Measurements from ENCODE around the gene CCL5. TPM values are rescaled to one million over a fixed set of nuclear protein-coding genes. Genes with fewer than 3 reads are reported as not detected.

Gene CCL5
- total RNA-seq = 1 to 10 TPM; 4.4 to 8.3 TPM
- long read RNA-seq, partial matches to known transcripts = 2 of 3 reads
- long read RNA-seq, other reads (novel, unspliced or antisense) = 1 of 3 reads

- DNase-seq = peak in 1 of 2 donors; percentile 15
- peak; percentile 37 for ATAC-seq
- intact Hi-C loops (cut with DNase I, micrococcal nuclease) = no loop called here
Observed at GRCh38 chr17:35879773-35880654, at the start of gene CCL5. TSS of gene CCL5 (minus strand) at chr17:35880360.

DNA sequence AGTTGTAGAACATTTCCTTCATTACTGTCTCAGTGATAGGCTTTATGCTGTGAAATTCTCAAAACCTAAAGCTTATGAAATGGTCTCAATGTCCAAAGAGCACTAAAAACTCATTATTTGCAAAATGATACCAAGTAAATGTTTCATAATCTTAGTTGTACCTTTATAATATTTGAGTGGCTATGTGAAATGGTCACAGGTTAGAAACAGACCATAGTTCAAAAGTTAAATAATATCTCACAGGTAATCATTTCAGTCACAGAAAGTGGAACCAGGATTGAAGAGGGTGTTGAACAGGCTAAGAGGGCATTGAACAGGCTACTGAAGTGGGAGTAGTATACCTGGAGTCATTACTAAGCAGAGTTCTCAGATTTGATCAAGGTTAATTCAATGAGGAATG is 47.6 kb upstream of the CCL5 start:
- intact Hi-C loops (cut with DNase I, micrococcal nuclease) = no loop called here
- ATAC-seq (no peak), DNase-seq (no peak)

DNA sequence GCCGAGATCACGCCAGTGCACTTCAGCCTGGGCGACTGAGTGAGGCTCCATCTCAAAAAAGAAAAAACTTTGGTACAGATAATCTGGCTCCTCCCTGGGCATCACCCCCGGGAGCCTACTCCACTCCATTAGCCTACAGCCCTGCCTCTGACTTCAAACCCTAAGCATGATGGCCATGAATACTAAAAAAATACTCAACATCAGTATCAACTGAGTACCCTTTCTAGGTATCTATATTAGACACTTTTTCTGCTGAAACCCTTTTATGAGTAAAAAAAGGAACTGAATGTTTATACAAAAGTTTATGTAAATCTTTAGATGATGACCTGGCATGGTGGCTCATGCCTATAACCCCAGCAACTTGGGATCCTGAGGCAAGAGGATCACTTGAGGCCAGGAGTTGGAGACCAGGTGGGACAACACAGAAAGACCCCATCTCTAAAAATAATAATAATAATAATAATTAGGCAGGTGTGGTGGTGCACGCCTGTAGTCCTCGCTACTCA is 43.5 kb upstream of the CCL5 start:
- intact Hi-C loops (cut with DNase I, micrococcal nuclease) = no loop called here
- ATAC-seq (no peak), DNase-seq (no peak)

- no peak for DNase-seq
- intact Hi-C loops (cut with DNase I, micrococcal nuclease) = no loop called here
- ATAC-seq = no peak
Observed at GRCh38 chr17:35920229-35920628, 40.1 kb upstream of the CCL5 start.

DNA sequence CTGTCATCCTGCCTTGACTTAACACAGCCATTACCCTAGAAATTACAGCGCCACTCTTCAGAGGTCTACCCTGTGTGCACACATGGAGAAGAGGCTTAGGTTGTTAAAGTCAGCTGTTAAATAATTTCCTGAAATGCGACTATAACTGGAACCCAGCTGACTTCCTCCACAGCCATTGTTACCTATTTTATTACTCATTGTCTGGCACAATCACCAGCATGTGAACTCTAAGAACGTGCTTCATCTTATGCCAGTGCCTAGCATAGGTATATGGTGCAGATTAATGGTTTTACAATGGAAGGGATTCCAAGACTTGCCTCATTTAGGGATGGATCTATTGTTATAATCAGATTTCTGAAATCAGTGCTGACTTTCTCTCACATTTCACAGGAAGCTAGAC is 38.5 kb upstream of the CCL5 start:
- DNase-seq (no peak), ATAC-seq (peak; percentile 62)
- intact Hi-C loops (cut with DNase I, micrococcal nuclease) = no loop called here

DNA sequence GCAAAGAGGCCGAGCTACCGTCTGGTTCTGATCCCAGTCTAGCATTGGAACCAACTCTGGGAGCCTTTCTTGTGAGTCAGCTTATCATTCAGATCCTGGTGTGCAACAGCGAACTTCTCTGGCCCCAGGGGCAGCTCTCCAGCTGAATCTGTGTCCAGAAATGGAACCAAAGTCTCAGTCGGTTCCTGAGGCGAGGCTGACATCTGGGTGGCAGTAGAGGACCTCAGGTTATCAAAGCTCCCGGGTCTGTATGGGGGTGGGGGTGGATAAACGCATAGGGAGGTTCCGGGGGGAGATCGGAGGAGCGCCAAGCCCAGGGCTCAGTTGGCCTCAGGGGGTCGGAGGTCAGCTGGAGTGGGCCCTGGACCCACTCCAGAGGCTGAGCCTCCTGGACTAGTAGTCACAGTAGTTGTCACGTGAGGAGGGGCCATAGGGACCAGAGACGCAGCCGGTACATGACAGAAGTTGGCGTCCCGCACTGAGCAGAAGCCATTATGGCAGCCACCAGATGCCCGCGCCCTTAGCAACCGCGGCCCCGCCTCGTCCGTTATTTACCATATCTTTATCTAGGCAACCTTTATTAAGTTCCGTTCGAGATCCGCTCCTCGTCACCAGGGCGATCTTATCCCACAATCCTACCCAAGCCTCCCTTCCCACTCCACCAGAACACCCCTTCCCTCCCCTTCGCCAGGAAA is 37.5 kb upstream of the CCL5 start:
- no peak for DNase-seq
- no peak for ATAC-seq
- intact Hi-C loops (cut with DNase I, micrococcal nuclease) = no loop called here

- intact Hi-C loops (cut with DNase I, micrococcal nuclease) = no loop called here
Observed at GRCh38 chr17:35915153-35915964, 35.2 kb upstream of the CCL5 start.

GRCh38 chr17:35914354-35914753 is 34.2 kb upstream of the CCL5 start:
- no peak for ATAC-seq
- intact Hi-C loops (cut with DNase I, micrococcal nuclease) = no loop called here
- DNase-seq = no peak

More at GRCh38 chr17:35915153-35915964, 35.2 kb upstream of the CCL5 start:
- ATAC-seq (no peak), DNase-seq (no peak)

DNA sequence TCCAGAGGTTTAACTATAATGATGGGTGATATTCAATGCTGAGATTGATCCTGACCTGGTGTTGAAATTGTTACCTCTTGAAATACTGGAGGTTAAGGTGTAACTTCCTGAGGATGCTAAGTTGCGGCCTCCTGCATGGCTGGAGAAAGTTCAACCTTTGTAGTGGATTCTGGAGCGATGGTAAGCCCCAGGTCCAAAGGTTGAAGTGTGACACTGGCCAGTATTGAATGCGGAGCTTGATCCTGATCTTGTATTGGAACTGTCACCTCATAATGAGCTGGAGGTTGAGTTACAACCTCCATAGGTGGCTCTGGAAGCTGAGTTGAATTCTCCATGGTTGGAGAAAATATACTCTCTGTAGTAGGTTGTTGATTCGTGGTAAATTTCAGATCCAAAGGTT is 33.4 kb upstream of the CCL5 start:
- ATAC-seq = no peak
- DNase-seq = no peak
- intact Hi-C loops (cut with DNase I, micrococcal nuclease) = no loop called here

GRCh38 chr17:35912942-35913341 is 32.8 kb upstream of the CCL5 start:
- intact Hi-C loops (cut with DNase I, micrococcal nuclease) = no loop called here
- ATAC-seq (no peak), DNase-seq (no peak)

GRCh38 chr17:35912339-35912912 is 32.3 kb upstream of the CCL5 start:
- ATAC-seq = no peak
- intact Hi-C loops (cut with DNase I, micrococcal nuclease) = no loop called here
- DNase-seq = no peak

- DNase-seq (no peak), ATAC-seq (no peak)
- intact Hi-C loops (cut with DNase I, micrococcal nuclease) = no loop called here
Observed at GRCh38 chr17:35909408-35909807, 29.2 kb upstream of the CCL5 start.

DNA sequence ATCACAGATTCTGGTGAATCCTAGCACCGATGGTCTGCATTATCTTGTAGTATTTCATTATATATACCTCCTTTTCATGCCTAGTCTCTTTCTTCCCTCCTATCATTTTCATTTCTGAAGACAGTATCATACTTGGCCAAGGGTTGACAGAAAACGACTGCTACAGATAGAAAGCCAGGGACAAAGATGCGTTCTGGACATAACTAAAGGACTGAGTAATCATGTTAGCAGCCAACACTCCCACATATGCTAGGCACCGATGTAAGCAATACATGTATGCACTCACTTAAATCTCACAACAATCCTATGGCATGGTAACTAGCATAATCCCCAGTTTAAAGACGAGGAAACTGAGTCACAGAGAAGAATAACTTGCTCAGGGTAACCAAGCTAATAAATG is 27.5 kb upstream of the CCL5 start:
- intact Hi-C loops (cut with DNase I, micrococcal nuclease) = no loop called here
- ATAC-seq (no peak), DNase-seq (no peak)

GRCh38 chr17:35906926-35907637 is 26.9 kb upstream of the CCL5 start:
- intact Hi-C loops (cut with DNase I, micrococcal nuclease) = no loop called here
- DNase-seq (no peak), ATAC-seq (no peak)

GRCh38 chr17:35906191-35906925 is 26.2 kb upstream of the CCL5 start:
- DNase-seq = no peak
- no peak for ATAC-seq
- intact Hi-C loops (cut with DNase I, micrococcal nuclease) = no loop called here

DNA sequence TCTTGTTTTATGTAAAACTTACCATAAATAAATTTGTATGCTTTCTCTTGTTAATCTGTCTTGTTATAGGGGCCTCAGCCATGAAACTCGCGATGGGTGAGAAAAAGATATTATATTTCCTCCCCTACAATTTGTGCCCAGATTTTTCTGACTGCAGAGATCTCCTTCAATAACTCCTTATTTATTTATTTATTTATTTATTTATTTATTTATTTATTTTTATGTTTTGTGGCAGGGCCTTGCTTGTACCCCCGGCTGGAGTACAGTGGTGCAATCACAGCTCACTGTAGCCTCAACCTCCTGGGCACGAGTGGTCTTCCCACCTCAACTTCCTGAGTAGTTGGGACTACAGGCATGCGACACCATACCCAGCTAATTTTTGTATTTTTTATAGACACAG is 23.3 kb upstream of the CCL5 start:
- intact Hi-C loops (cut with DNase I, micrococcal nuclease) = no loop called here
- DNase-seq (no peak), ATAC-seq (no peak)

GRCh38 chr17:35901631-35902175 is 21.5 kb upstream of the CCL5 start:
- DNase-seq (no peak), ATAC-seq (no peak)
- intact Hi-C loops (cut with DNase I, micrococcal nuclease) = no loop called here

Data from left colon (tissue), 2 donors.